Femur (tissue), 1 donor: Measurements from ENCODE around the gene TPK1.
"Not testable (repeated sequence)": the region's sequence is repeated elsewhere in the genome, so short reads cannot be mapped to it uniquely, and the experiment has no call there.

Experiments
- DNase-seq: peaks from one replicate; pipeline ENCODE4 v3.0.0-alpha.2; 2017

Gene TPK1

DNA sequence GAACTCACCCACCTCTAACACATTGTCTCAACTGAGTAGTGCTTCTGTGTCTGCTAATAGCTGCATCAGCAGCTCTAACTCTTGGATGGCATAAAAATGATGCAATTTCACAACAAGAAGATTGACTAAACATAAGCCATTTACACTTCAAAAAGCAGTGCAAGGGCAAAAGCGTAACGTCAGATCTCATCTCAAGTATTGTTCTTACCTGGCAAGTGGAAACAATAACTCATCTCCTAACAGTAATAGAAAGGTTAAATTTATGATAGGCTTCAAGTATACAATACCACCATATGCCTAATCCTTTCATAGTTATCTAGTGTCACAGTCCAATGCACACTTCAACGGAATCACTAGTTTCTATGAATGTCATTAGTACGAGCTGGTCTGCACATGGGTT, 14.8 kb downstream of the TPK1 start:
- DNase-seq = no peak

DNA sequence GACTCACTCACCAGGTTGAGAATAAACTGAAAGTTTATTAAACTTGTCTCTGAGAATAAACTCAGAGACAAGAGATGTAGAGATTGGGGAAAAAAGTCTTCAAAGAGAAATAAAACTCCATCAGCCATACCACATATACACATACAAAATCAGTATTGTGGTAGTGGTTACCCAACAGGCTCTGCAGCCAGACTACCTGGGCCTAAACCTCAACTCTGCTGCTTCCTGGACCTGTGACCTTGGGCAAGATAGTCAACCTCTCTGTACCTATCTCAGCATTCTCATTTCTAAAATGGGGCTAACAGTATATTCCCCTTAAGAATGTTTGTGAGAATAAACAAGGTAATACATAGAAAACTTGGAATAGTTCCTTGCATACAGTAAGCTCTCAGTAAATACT, 15.3 kb downstream of the TPK1 start:
- DNase-seq = no peak

DNA sequence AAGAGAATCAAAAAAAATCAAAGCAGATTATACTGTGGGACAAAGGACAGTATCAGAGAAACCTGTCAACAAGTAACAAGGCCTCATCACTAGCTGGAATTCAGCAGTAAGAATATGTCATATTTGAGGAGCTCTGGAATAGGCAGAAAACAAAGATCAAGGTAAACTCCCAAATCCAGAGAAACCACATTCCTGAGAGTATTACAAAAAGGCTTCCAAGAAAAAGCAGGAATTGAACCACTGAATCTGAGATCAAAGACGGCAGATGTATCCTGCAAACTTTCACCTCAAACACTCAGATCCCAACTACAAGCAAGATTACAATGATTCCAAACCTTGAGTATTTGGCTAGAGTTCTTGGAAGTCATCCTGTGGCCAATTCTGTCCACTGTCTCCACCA, 16.3 kb downstream of the TPK1 start:
- no peak for DNase-seq

DNA sequence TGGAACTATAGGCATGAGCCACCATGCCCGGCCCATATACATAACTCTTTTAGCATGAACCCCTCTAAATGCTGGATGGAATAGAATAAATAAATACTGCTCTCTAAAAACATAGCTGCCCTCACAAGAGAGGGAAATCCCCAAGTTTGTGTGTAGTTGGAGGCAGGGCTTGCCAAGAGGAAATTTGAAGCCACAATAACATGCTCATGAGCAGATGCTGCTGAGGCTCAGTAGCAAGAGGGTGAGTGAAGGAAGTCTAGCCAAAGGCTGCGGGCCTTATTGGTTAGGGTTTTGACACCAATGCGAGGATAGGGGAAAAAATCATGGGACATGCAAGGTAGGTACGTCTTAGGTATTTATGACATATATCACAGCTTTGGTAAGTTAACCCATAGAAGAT, 17.3 kb downstream of the TPK1 start:
- DNase-seq = no peak

DNA sequence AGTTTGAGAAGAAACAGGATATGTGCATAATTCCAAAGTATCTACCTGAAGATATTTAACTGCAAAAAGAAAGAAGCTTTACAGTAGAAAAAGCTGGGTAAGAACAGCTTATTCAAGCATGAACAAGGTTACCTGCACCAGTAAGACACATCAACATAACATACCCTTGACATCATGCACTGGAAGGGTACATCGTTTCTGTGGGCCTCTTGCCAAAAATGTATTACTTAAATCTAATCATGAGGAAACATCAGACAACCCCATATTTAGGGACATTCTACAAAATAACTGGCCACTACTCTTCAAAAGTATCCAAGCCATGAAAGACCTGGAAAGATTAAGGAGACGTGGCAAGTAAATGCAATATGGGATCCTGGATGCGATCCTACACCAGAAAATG, 18.9 kb downstream of the TPK1 start:
- no peak for DNase-seq

DNA sequence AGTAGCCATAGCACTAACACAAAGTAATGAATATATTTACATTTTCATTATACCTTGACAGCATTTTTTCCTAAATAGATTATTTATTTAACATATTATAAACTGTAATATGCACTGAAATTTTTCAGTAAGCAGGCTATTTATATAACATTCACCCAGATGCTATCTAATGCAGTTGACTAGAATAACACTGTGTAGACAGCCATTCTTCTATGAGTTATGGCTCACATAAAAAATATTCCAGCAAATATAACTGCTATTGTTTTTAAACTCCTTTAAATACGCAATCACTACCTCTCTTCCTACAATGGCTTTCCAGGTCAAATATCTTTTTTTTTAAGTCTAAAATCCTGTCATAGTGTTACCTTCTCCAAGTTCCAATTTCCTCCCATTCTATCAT, 21.6 kb downstream of the TPK1 start:
- DNase-seq = no peak

DNA sequence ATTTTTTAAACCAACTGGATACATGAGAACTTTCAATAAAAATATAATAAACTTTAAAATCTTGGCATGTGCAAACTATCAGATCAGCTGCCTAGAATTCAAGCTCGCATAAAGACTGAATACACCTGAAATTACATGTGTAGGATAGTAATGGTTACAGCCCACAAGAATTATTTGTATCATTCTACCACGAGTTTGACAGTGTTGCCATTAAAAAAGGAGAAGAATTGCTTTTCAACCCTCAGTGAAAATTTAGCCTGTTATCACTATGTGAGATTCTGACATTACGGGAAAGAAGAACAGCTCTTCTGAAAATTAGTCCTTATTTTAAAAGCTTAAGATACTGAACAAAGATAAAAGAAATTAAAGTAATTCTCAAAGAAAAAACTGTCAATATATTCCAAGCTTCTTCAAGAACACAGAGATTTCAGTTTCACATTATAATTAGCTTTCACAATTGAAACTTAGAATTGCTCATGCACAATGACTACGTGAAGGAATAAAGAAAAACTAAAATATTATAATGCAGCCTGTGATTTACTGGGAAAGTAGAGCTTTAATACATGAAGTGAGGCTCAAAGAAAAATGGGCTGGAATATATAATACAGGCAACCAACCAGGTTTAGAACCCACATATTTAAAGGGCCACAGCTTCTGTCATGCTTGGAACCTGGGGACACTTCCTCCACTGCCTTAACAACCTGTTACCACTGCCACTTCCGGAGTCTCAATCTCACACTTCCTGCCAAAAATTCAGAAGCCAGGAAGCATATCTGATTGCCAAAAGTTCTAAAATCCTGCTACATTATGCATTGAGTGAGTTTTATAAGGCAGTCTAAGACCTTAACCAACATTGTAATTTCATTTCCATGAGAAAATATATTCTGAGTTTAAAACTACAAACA, 23.2 kb downstream of the TPK1 start:
- DNase-seq = no peak

DNA sequence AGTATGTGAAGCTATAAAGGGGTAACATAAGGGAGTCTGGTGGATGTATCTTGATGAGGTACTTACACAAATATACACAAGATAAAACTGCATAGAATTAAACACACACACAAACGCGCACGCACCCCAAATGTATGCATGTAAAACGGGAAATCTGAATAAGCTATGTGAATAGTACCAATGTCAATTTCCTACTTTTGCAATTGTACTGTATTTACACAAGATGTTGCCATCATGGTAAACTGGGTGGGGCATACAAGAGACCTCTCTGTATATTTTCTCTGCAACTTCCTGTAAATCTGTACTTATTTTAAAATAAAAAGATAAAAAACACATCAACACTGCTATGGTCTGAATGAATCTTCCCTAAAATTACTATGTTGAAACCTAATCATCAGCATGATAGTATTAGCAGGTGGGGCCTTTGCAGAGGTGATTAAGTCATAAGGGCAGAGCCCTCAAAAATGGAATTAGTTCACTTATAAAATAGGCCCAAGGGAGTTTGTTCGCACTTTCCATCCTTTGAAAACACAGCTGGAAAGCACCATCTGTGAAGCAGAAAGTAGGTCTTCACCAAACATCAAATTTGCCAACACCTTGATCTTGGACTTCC, 30.1 kb downstream of the TPK1 start:
- DNase-seq = no peak

DNA sequence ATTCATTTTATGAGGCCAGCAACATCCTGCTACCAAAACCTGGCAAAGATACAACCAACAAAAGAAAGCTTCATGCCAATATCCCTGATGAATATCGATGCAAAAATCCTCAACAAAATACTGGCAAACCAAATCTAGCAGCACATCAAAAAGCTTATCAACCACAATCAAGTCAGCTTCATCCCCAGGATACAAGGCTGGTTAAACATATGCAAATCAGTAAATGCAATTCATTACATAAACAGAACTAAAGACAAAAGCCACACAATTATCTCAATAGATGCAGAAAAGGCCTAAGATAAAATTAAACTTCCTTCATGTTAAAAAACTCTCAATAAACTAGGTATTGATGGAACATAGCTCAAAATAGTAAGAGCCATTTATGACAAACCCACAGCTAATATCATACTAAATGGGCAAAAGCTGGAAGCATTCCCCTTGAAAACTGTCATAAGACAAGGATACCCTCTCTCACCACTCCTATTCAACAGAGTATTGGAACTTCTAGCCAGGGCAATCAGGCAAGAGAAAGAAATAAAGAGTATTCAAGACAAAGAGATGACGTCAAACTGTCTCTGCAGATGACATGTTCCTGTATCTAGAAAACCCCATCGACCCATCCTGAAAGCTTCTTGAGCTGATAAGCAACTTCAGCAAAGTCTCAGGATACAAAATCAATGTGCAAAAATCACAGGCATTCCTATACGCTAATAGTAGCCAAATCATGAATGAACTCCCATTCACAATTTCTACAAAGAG, 35.0 kb downstream of the TPK1 start:
- not testable (repeated sequence) for DNase-seq

DNA sequence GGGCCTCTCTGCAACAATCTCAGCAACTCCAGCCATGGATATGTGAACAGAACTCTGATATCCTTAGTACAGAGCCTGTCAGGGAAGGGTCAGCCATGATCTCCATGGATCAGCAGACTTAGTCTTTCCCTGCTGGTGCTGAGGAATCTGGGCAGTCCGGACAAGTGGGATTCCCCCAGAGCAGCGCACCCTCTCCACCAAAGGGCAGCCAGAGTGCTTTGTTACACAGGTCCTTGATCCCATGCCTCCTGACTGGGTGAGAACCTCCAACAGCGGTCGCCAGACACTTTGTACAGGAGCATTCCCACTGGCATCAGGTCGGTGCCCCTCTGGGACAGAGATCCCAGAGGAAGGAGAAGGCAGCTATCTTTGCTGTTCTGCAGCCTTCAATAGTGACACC, 38.9 kb downstream of the TPK1 start:
- DNase-seq = no peak

DNA sequence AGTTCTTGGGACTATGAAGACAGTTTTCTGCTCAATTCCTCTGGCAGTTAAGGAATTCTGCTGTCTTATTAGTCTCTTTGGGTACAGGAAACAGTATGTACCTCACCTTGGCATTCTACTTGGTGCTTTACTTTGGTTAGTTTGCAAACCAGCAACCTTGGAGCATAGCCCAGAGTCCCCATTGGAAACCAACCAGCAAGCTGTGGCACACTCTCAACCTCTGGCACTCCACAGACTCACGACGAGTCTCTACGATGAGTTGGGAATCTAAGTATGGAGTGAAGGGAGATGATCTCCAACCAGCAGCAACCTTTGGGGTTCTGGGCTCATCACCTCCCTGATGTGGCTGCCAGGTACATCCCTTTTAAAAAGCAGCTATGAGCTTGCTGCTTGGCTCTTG, 43.8 kb downstream of the TPK1 start:
- no peak for DNase-seq

DNA sequence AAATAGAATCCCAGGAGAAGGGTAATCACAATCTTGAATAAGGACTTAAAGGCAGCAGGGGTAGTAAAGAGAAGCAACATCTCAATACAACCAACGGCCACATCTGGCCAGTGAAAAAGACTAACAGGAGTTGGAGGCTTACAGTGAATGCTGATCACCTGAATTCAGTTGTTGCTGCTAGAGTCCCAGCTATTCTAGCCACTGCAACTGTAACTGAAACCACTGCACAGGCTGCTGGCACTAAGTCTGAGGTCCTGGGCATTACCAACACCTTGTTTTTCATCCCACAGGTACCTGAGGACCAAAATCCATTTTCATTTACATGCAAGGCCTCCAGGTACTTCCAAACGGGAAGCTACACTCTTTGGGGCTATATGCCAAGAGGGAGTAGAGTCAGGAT, 44.4 kb downstream of the TPK1 start:
- no peak for DNase-seq

DNA sequence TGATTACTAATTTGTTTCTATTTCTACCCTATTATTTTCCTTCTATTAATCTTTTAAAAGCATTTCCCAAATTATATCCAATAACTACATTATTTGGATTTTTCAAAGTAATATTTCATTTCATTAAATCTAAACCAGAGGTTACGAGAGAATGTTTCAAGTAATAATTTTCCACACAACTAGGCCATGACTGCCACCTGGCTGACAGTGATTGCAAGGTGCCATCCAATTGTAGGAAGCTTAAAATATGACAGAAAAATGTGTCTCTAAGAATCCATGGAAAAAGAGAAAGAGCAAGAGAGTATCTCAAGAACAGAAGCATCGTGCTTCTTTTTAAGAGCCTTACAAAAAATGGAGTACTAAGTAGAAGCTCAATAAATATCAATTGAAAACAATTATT, 48.7 kb downstream of the TPK1 start:
- no peak for DNase-seq

DNA sequence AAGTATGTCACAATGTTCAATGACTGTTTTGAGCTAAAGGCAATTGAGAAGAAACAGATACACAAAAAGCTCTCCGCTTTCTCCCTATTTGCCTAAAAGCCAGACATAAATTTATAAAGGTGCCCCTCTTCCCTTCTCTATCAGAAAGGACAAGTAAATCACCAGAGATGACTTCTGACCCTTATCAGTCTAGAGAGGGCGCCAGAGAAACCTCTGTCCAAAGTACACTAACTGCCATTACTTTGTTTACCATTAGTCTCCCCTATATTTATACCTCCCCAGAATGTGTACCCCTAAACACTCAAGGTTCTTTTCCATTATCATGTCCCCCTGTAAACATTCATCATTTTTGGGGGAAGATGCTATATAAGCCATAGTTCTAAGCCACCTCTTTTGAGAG, 49.3 kb downstream of the TPK1 start:
- DNase-seq = no peak

DNA sequence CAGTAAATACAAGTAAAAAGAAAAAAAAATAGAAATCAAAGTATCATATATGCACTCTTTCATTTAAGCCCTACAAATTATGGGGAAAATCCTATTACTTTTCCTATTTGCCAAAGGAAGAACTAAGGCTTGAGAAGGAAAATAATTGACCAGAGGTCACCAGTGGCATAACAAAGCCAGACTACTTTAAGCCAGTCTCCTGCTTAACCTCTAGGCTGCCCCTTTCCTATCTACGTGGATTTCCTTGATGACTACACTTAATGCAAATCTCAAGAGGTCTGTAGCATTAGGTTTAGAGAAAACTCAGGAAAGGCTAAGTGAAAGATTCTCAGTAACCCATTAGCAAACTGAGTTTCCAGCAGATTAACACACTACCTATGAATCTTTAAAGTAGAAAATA, 49.8 kb downstream of the TPK1 start:
- no peak for DNase-seq

DNA sequence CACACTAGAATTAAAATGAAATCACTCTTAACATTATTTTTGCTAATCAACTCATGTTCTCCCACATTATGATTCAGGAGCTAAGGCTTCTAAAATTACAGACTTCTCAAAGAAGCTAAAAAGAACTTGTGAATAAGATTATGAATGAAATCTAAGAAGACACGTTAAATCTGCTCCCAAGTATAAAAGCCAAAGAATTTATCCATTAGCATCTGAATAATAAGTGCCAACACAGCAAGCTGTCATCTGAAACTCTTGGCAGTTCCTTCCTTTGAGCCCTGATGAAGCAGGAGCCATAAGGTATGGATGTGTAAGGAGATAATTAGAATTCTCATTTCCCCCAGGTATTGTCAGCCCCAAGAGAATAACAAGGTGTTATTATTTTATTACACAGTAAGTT, 50.3 kb downstream of the TPK1 start:
- DNase-seq = no peak

DNA sequence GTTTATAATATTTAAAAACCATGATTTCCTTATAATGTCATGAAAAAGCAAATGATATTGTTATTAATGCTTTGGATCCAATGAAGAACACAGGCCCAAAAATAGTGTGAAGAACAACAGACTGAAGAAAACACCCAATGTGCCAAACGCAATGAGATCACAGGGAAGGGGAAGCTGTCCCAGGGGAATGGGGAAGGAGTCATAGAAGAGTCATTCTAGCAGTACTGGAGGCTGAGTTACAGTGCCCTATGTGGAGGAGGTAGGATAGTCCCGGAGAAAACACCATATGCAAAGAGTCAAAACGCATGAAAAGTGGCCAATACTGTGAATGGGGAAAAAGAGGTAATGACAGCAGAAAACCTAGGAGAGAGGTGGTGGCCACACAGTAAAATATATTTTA, 50.9 kb downstream of the TPK1 start:
- no peak for DNase-seq

DNA sequence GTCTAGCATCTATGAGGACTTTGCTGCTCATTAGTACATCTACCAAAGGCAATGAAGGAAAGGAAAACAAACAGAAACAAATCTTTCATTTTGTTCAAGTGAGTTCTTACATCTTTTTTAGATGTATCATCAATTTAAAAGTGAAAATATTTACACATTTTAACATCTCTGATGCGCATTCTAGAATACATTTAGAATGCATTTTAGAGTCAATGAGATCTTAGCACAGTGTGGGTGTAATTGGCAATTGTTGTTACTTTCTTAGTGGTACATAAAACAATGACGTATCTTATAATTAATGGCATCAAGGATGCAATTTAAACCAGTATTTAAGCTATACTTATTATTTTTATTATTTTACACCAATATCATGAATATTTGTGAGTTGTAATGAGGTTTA, 51.4 kb downstream of the TPK1 start:
- no peak for DNase-seq

DNA sequence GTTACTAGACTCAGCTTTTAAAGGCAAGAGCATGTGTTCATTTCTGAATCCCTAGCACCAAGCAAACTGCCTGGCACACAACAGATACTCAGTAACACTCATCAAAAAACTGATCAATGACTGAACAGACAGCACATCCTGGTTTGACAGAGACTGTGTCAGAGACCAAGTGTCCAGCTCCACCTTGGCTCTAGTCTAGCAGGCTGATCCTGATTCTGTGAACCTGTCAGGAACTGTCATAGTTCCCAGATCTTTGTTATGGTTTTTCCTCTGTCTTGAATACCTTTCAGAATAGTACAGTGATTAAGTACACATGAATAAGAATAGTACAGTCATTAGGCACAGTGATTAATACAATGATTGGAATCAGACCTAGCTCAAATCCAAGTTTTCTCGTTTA, 53.0 kb downstream of the TPK1 start:
- no peak for DNase-seq

DNA sequence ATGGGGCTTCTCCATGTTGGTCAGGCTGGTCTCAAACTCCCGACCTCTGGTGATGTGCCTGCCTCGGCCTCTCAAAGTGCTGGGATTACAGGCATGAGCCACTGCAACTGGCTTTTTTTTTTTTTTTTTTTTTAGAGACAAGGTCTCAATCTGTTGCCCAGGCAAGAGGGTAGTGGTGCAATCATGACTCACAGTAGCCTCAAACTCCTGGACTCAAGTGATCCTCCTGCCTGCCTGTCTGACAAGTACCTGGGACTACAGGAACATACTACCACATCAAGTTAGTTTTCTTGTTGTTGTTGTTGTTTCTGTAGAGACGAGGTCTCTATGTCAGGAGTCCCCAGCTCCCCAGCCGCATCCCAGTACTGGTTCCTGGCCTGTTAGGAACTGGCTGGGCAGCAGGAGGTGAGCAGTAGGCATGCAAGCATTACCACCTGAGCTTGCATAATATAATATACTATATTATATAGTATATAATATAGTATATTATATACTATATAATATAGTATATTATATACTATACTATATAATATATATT, 55.7 kb downstream of the TPK1 start:
- DNase-seq = no peak

DNA sequence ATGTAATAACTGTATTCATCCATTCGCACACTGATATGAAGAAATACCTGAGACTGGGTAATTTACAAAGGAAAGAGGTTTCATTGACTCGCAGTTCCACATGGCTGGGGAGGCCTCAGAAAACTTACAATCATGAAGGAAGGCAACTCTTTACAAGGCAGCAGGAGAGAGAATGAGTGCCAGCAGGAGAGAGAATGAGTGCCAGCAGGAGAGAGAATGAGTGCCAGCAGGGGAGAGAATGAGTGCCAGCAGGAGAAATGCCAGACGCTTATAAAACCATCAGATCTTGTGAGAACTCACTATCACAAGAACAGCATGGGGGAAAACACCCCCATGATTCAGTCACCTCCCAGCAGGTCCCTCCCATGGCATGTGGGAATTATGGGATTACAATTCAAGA, 58.0 kb downstream of the TPK1 start:
- DNase-seq = not testable (repeated sequence)

DNA sequence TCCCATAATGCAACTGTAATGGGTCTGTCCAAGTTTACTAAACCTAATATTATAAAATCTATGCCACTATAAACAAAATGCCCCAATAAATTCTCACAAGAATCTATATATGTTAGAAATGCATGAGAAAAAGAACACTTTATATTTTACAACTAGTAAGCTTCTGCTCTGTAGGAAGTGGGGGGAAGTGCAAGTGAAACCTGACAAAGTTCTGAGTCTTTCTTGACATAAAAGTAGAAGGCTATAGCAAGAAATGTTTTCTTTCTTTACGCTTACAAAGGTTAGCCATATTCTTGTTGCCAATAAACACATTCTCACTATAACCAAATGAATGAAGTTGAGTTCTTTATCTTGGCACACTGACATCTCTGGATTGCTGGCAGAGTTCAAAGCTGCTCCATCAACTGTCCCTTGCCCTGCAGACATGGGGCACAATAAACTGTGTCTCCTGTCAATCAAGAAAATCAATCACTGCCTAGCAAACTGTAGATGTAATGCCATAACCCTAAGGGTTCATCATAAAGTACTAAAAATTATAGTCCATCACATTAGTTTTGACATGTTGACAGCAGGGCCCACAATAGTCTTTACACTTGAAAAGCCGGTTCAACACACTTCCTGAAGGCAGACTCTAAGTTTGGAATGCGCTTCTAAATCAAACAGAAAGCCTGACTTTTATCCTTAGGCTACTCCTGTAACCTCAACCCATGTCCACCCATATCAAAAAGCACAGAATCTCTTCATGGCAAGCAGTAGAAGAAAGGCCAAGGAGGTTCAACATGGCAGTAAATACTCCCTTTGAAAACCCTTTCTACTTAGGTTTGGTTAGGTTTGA, 58.6 kb downstream of the TPK1 start:
- DNase-seq = no peak

DNA sequence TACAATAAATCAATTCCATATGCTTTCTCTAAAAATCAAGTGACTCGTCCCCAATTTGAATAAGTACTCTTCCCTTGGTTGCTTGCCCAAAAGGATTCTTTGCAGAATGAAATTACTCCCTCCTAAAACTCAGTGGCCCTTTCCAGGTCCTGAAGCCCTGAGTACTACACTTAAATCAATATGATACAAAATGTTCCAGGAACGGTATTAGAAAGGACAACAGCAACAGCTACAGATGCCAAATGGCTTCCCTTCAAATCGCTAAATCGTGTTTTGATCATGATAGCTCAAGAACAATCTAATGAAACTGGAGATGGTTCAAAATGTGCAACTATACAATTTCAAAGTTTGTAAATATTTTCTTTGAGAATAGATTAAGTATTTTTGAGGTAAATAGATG, 59.4 kb downstream of the TPK1 start:
- DNase-seq = no peak
